Neural cell (in vitro differentiated cells): ENCODE results near the gene LRP1. TPM values are rescaled to one million over a fixed set of nuclear protein-coding genes. Genes with fewer than 3 reads are reported as not detected.

Source experiments
- H2AFZ ChIP-seq: fragments of 200-600, 300-800 bp; sonication (generic), shearing (Covaris generic); 2 replicates; pipeline ENCODE4 v1.6.0; 2014; ENCODE audit warnings: low read depth, mild to moderate bottlenecking, antibody characterized with exemption, low read length, moderate library complexity
- H3F3A ChIP-seq: fragments of 200-600 bp; shearing (Covaris generic); 2 replicates; pipeline ENCODE4 v1.6.1; 2016; ENCODE audit warnings: mild to moderate bottlenecking, moderate library complexity, mixed read lengths, antibody characterized with exemption, low read length; ENCODE audit not compliant: insufficient read depth, poor library complexity, severe bottlenecking
- H3K27ac ChIP-seq: fragments of 200-600, 300-800 bp; sonication (generic), shearing (Covaris generic); 2 replicates; pipeline ENCODE4 v1.5.1; 2014; ENCODE audit warnings: mild to moderate bottlenecking, low read length, moderate library complexity
- H3K27me3 ChIP-seq: fragments of 300-800, 200-600 bp; sonication (generic), shearing (Covaris generic); 2 replicates; pipeline ENCODE4 v1.6.0; 2014; ENCODE audit warnings: mild to moderate bottlenecking, low read depth, low read length, moderate library complexity; ENCODE audit not compliant: insufficient read depth
- H3K36me3 ChIP-seq: fragments of 300-800, 200-600 bp; sonication (generic), shearing (Covaris generic); 2 replicates; pipeline ENCODE4 v1.5.1; 2014; ENCODE audit warnings: mild to moderate bottlenecking, antibody characterized with exemption, low read length, moderate library complexity; ENCODE audit not compliant: insufficient read depth
- H3K4me2 ChIP-seq: fragments of 300-800, 200-600 bp; sonication (generic), shearing (Covaris generic); 2 replicates; pipeline ENCODE4 v1.6.0; 2014; ENCODE audit warnings: mild to moderate bottlenecking, low read length
- H3K4me3 ChIP-seq: fragments of 300-800, 200-600 bp; sonication (generic), shearing (Covaris generic); 2 replicates; pipeline ENCODE4 v1.5.1; 2014; ENCODE audit warnings: mild to moderate bottlenecking, low read length, moderate library complexity
- H3K79me2 ChIP-seq: fragments of 200-600 bp; shearing (Covaris generic); replicated peaks from 2 replicates; pipeline ENCODE4 v1.6.0; 2014; ENCODE audit warnings: mild to moderate bottlenecking, low read length, moderate library complexity; ENCODE audit not compliant: insufficient read depth
- H3K9ac ChIP-seq: fragments of 300-800, 200-600 bp; sonication (generic), shearing (Covaris generic); 2 replicates; pipeline ENCODE4 v1.6.1; 2016; ENCODE audit warnings: mild to moderate bottlenecking, low read length, mixed read lengths
- H3K9me2 ChIP-seq: fragments of 200-600 bp; shearing (Covaris generic); 2 replicates; pipeline ENCODE4 v1.6.1; 2016; ENCODE audit warnings: mild to moderate bottlenecking, low read length, mixed read lengths; ENCODE audit not compliant: insufficient read depth
- H3K9me3 ChIP-seq: fragments of 200-600, 300-800 bp; sonication (generic), shearing (Covaris generic); 2 replicates; pipeline ENCODE4 v1.6.1; 2016; ENCODE audit warnings: mild to moderate bottlenecking, mixed run types, low read length, moderate library complexity, mixed read lengths
- H4K20me1 ChIP-seq: fragments of 200-600 bp; shearing (Covaris generic); 2 replicates; pipeline ENCODE4 v1.6.1; 2016; ENCODE audit warnings: mild to moderate bottlenecking, mixed run types; ENCODE audit not compliant: insufficient read depth
- EP300 ChIP-seq: fragments of 450-650 bp; conservative IDR thresholded peaks from 2 replicates; pipeline ENCODE4 v1.6.1; 2014; ENCODE audit warnings: antibody characterized with exemption, mild to moderate bottlenecking, moderate library complexity; ENCODE audit not compliant: poor library complexity, severe bottlenecking
- EZH2 ChIP-seq: fragments of 200-600, 300-800 bp; shearing (Covaris generic), sonication (generic); IDR thresholded peaks from 2 replicates; pipeline ENCODE4 v1.6.1; 2014; ENCODE audit warnings: antibody characterized with exemption, low read length, borderline replicate concordance, mild to moderate bottlenecking; ENCODE audit not compliant: insufficient read depth, poor library complexity, severe bottlenecking
- MXI1 ChIP-seq: fragments of 450-650 bp; conservative IDR thresholded peaks from 2 replicates; pipeline ENCODE4 v1.6.1; 2014; ENCODE audit warnings: antibody characterized with exemption, mild to moderate bottlenecking; ENCODE audit not compliant: poor library complexity, severe bottlenecking
- POLR2AphosphoS5 ChIP-seq: IDR thresholded peaks from 2 replicates; pipeline ENCODE4 v1.6.1; 2012
- RAD21 ChIP-seq: fragments of 450-650 bp; conservative IDR thresholded peaks from 2 replicates; pipeline ENCODE4 v1.6.1; 2014; ENCODE audit warnings: antibody characterized with exemption, mild to moderate bottlenecking, moderate library complexity
- REST ChIP-seq: IDR thresholded peaks from 2 replicates; pipeline ENCODE4 v1.6.1; 2012; ENCODE audit warnings: borderline replicate concordance
- SMC3 ChIP-seq: fragments of 450-650 bp; conservative IDR thresholded peaks from 2 replicates; pipeline ENCODE4 v1.6.1; 2014; ENCODE audit warnings: antibody characterized with exemption, mild to moderate bottlenecking, moderate library complexity; ENCODE audit not compliant: poor library complexity
- TAF1 ChIP-seq: IDR thresholded peaks from 2 replicates; pipeline ENCODE4 v1.6.1; 2012; ENCODE audit warnings: low read depth
- polyA plus RNA-seq: library from polyadenylated mRNA; depleted of rRNA; stranded (reverse); fragments of >200 nt; gene quantifications from 2 replicates; pipeline ENCODE4 v1.2.3, GENCODE V29; 2014
- TF ChIP-seq, protein P1 (sequence below): fragments of 450-650 bp; IDR thresholded peaks from 2 replicates; pipeline ENCODE4 v1.5.1; 2014; ENCODE audit warnings: antibody characterized with exemption, mild to moderate bottlenecking, moderate library complexity; ENCODE audit not compliant: poor library complexity, severe bottlenecking

LRP1 gene
- polyA plus RNA-seq, 1 donor from 2014 or later, result 18.2 TPM

GRCh38 chr12:57229046-57229633 lies 100.9 kb downstream of the LRP1 start:
- no peaks in the 10 kb centered on the region for H3K36me3 ChIP-seq
- no peaks in the 10 kb centered on the region for H3K9me2 ChIP-seq
- peak overlapping the region; percentile 79 for H3K4me3 ChIP-seq
- H3K4me2 ChIP-seq, result peak overlapping the region; percentile 31
- TF ChIP-seq SMC3 (no peak), REST (no peak), TAF1 (no peak), EP300 (no peak)
- TF ChIP-seq, protein P1, sequence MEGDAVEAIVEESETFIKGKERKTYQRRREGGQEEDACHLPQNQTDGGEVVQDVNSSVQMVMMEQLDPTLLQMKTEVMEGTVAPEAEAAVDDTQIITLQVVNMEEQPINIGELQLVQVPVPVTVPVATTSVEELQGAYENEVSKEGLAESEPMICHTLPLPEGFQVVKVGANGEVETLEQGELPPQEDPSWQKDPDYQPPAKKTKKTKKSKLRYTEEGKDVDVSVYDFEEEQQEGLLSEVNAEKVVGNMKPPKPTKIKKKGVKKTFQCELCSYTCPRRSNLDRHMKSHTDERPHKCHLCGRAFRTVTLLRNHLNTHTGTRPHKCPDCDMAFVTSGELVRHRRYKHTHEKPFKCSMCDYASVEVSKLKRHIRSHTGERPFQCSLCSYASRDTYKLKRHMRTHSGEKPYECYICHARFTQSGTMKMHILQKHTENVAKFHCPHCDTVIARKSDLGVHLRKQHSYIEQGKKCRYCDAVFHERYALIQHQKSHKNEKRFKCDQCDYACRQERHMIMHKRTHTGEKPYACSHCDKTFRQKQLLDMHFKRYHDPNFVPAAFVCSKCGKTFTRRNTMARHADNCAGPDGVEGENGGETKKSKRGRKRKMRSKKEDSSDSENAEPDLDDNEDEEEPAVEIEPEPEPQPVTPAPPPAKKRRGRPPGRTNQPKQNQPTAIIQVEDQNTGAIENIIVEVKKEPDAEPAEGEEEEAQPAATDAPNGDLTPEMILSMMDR, result no peak
- H3K79me2 ChIP-seq, result no peaks in the 10 kb centered on the region
- no peaks in the 10 kb centered on the region for H4K20me1 ChIP-seq
- H3K27me3 ChIP-seq, result peaks cover 38% of the 10 kb centered on the region
- H3K27ac ChIP-seq, result no peak overlapping the region
- no peaks in the 10 kb centered on the region for H3K9me3 ChIP-seq
- no peaks in the 10 kb centered on the region for H3F3A ChIP-seq
- H2AFZ ChIP-seq, result no peak overlapping the region
- no peak overlapping the region for H3K9ac ChIP-seq

DNA sequence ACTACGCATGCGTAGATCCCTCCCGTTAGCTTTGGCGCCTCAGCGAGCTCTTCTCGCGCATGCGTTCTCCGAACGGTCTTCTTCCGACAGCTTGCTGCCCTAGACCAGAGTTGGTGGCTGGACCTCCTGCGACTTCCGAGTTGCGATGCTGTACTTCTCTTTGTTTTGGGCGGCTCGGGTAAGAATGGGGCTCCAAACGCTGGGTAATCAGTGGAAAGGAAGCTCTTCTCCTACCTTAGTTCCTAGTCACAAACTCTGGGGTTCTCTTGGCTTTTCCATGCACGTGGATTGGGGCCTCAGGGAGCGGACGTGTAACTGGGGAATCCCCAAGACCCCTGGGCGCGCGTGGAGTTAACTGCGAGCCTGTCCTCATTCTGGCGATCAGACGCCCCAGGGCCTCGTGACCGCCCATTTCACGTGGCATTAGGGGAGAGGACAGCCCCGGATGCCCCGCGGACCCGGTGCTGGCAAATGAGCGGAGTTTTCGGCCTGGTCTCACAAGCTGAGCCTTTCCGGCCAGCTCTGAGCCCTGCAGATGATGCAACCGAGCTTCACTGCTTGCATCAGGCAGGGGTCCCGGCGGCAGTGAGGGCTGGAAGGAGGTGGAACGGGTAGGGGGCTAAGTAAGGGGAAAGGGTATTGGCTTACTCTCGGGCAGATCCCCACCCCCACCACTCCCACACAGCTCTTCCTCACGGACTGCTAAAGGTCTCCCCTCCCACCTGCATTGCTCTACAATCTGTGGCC lies 101.5 kb downstream of the LRP1 start, which contains the start of gene SHMT2:
TSS of gene SHMT2 (plus strand) at position 78 of the 747 bp plus-strand sequence. CDS start at position 146, 68 bp downstream.
- H3K36me3 ChIP-seq, result no peaks in the 10 kb centered on the region
- no peaks in the 10 kb centered on the region for H3K9me3 ChIP-seq
- H3K27ac ChIP-seq, result no peak within 1 kb of the TSS
- H2AFZ ChIP-seq, result peak within 1 kb of the TSS; percentile 27
- H3K9ac ChIP-seq, result peak within 1 kb of the TSS; percentile 62
- H3K4me2 ChIP-seq, result peak within 1 kb of the TSS; percentile 83
- H3K9me2 ChIP-seq, result no peaks in the 10 kb centered on the region
- H4K20me1 ChIP-seq, result no peaks in the 10 kb centered on the region
- TF ChIP-seq, protein P1, result no peak
- no peak for TF ChIP-seq EZH2
- peak; percentile 39 for TF ChIP-seq POLR2AphosphoS5
- TF ChIP-seq SMC3, result no peak
- TF ChIP-seq TAF1, result no peak
- peak; percentile 93 for TF ChIP-seq MXI1
- TF ChIP-seq RAD21, result no peak
- H3K4me3 ChIP-seq, result peak within 1 kb of the TSS; percentile 79
- no peaks in the 10 kb centered on the region for H3K79me2 ChIP-seq
- no peaks in the 10 kb centered on the region for H3F3A ChIP-seq
- peaks cover 31% of the 10 kb centered on the region for H3K27me3 ChIP-seq
